MCF 10A (cell line): ENCODE data around the gene GRPR. TPM values are rescaled to one million over a fixed set of nuclear protein-coding genes. Genes with fewer than 3 reads are reported as not detected.

Source experiments
- BruUV-seq: library from RNA; stranded (reverse); fragments of 400-500 nt; replicated peaks from 2 replicates; lab custom pipeline; 2021; lab: Mats Ljungman, UMichigan
- CTCF ChIA-PET: fragments of 300-600 bp; sonication (Branson Sonifier 250); formaldehyde crosslinking; extraction: SDS; loops from one replicate; lab custom pipeline; 2021; ENCODE audit warnings: antibody characterized with exemption, inconsistent platforms; lab: Yijun Ruan, JAX
- POLR2A ChIA-PET: fragments of 300-600, 350-650 bp; sonication (Branson Sonifier 250); formaldehyde crosslinking; extraction: SDS; loops from one replicate; lab custom pipeline; 2020; ENCODE audit warnings: antibody characterized with exemption, inconsistent platforms; lab: Yijun Ruan, JAX
- DNase-seq: peaks from one replicate; pipeline ENCODE4 v3.0.0-alpha.2; 2018; ENCODE audit not compliant: unreplicated experiment
- H3K27ac Mint-ChIP-seq: one replicate; pipeline ENCODE4 v1.8.0; 2022; ENCODE audit warnings: mild to moderate bottlenecking, low read depth, mixed read lengths; ENCODE audit not compliant: unreplicated experiment
- H3K27me3 Mint-ChIP-seq: one replicate; pipeline ENCODE4 v1.8.0; 2022; ENCODE audit warnings: mixed read lengths; ENCODE audit not compliant: insufficient read depth, unreplicated experiment
- H3K36me3 Mint-ChIP-seq: one replicate; pipeline ENCODE4 v1.8.0; 2022; ENCODE audit warnings: mild to moderate bottlenecking, moderate library complexity, mixed read lengths; ENCODE audit not compliant: insufficient read depth, unreplicated experiment
- H3K4me1 Mint-ChIP-seq: one replicate; pipeline ENCODE4 v1.8.0; 2022; ENCODE audit warnings: mixed read lengths; ENCODE audit not compliant: insufficient read depth, unreplicated experiment
- H3K4me3 Mint-ChIP-seq: one replicate; pipeline ENCODE4 v1.8.0; 2022; ENCODE audit warnings: mild to moderate bottlenecking, moderate library complexity, mixed read lengths; ENCODE audit not compliant: unreplicated experiment
- H3K9me3 Mint-ChIP-seq: one replicate; pipeline ENCODE4 v1.8.0; 2022; ENCODE audit warnings: mixed read lengths; ENCODE audit not compliant: unreplicated experiment
- CTCF ChIP-seq: fragments of 200-600 bp; IDR thresholded peaks from one replicate; pipeline ENCODE4 v1.8.0; 2022; ENCODE audit warnings: antibody characterized with exemption, mild to moderate bottlenecking; ENCODE audit not compliant: unreplicated experiment
- intact Hi-C: fragments of 100-400 bp; cut with micrococcal nuclease; formaldehyde crosslinking; loops from 2 replicates; pipeline ENCODE4 v1.14.1; 2022
- total RNA-seq: library from RNA; stranded (reverse); gene quantifications from 2 replicates; pipeline ENCODE4 v1.2.3, GENCODE V29; 2022

Gene GRPR
- total RNA-seq, 1 experiment from 2014 or later, result not detected

DNA sequence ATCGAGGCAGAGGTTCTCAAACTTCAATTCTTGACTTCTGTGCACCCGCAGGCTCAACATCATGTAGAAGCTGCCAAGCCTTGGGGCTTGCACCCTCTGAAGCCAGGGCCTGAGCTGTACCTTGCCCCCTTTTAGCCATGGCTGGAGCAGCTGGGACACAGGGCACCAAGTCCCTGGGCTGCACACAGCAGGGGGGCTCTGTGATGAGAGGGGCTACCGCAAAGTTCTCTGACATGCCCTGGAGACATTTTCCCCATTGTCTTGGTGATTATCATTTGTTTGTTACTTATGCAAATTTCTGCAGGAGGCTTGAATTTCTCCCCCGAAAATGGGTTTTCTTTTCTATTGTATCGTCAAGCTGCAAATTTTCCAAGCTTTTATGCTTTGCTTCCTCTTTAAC lies 39.0 kb downstream of the GRPR start:
- H3K36me3 Mint-ChIP-seq, result no peaks in the 10 kb centered on the region
- H3K27ac Mint-ChIP-seq, result no peak overlapping the region
- ChIA-PET POLR2A (no interaction called here), CTCF (interaction anchor here (0.6 to 0.9 kb wide), 3 partner anchors 12 to 195 kb away, joined by 3 to 4 read pairs (median 3); no protein-coding TSS in a partner anchor)
- no peaks in the 10 kb centered on the region for H3K9me3 Mint-ChIP-seq
- no peak for TF ChIP-seq CTCF
- no peaks in the 10 kb centered on the region for H3K4me1 Mint-ChIP-seq
- DNase-seq, result no peak
- intact Hi-C loops, result no loop called here
- no peak overlapping the region for H3K4me3 Mint-ChIP-seq
- peaks cover 34% of the 10 kb centered on the region for H3K27me3 Mint-ChIP-seq
- no TSS peak for BruUV-seq

GRCh38 chrX:16164748-16165147 lies 41.4 kb downstream of the GRPR start:
- DNase-seq, result no peak
- H3K27me3 Mint-ChIP-seq, result peaks cover 26% of the 10 kb centered on the region
- no TSS peak for BruUV-seq
- no peaks in the 10 kb centered on the region for H3K36me3 Mint-ChIP-seq
- POLR2A ChIA-PET, result interaction anchor here (0.6 kb wide), 1 partner anchor 555 kb away, joined by 3 read pairs; the partner anchor contains the start of gene SYAP1
- CTCF ChIA-PET, result interaction anchor here (0.6 kb wide), 1 partner anchor 228 kb away, joined by 9 read pairs; no protein-coding TSS in a partner anchor
- no peaks in the 10 kb centered on the region for H3K4me1 Mint-ChIP-seq
- no peak overlapping the region for H3K4me3 Mint-ChIP-seq
- H3K27ac Mint-ChIP-seq, result no peak overlapping the region
- no peak for TF ChIP-seq CTCF
- intact Hi-C loops, result no loop called here
- no peaks in the 10 kb centered on the region for H3K9me3 Mint-ChIP-seq

DNA sequence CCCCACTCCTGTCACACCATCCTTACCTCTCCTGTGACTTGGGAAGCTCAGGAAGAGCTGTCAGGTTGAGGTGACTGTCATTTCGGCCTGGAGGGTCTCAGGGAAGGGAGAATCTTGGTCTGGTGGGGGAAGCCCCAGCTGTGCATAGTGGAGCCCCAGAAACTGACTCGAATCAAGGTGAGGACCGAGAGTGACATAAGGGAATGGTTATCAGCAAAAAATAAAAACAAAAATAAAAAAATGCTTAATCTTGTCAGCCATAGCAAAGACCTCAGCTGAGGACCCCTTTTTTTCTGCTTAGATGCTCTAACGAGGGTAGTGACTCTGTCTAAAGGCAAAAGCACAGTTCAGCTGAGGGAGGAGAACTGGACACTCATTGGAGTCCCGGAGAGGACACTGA lies 43.8 kb downstream of the GRPR start, which contains the start of gene MAGEB17:
MAGEB17 (plus strand) TSS at position 301 of the 400 bp plus-strand sequence. CDS start 2,902 bp downstream, outside the sequence.
- intact Hi-C loops, result no loop called here
- ChIA-PET POLR2A (no interaction called here), CTCF (interaction anchor here (0.7 kb wide), 1 partner anchor 235 kb away, joined by 3 read pairs; no protein-coding TSS in a partner anchor)
- Mint-ChIP-seq H3K27ac (no peak within 1 kb of the TSS), H3K36me3 (no peaks in the 10 kb centered on the region), H3K27me3 (peaks cover 38% of the 10 kb centered on the region), H3K9me3 (no peaks in the 10 kb centered on the region), H3K4me3 (no peak within 1 kb of the TSS), H3K4me1 (no peaks in the 10 kb centered on the region)
- BruUV-seq, result no TSS peak
- no peak for DNase-seq
- no peak for TF ChIP-seq CTCF

DNA sequence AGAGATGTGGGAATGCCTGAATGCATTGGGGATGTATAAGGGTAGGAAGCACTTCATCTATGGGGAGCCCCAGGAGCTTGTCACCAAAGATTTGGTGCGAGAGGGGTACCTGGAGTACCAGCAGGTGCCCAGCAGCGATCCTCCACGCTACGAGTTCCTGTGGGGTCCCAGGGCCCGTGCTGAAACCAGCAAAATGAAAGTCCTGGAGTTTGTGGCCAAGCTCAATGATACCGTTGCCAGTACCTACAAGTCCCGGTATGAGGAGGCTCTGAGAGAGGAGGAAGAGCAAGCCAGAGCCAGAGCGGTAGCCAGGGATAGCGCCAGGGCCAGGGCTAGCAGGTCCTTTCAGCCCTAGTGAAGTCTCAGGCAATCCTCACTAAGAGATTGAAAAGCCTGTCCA lies 47.7 kb downstream of the GRPR start:
- Mint-ChIP-seq H3K27me3 (peaks cover 13% of the 10 kb centered on the region), H3K36me3 (peaks cover 6% of the 10 kb centered on the region), H3K4me3 (no peak overlapping the region), H3K4me1 (no peaks in the 10 kb centered on the region), H3K27ac (no peak overlapping the region), H3K9me3 (no peaks in the 10 kb centered on the region)
- ChIA-PET CTCF (no interaction called here), POLR2A (no interaction called here)
- BruUV-seq, result no TSS peak
- no peak for DNase-seq
- TF ChIP-seq CTCF, result no peak
- intact Hi-C loops, result no loop called here
